Measurements from ENCODE around the gene EXOC7.

- no peak for TF ChIP-seq SMC3 (IDR thresholded peaks at IDR 0.05; ENCODE audit: low read depth, low read length)
- no peak for TF ChIP-seq BHLHE40 (IDR thresholded peaks at IDR 0.05; ENCODE audit: low read depth, low read length)
- TF ChIP-seq CTCF (conservative IDR thresholded peaks at IDR 0.05; ENCODE audit: low read depth, low read length): no peak
- no peak for TF ChIP-seq MAFK (IDR thresholded peaks at IDR 0.05; ENCODE audit: low read depth, low read length)
- no peak for TF ChIP-seq RAD21 (IDR thresholded peaks at IDR 0.05; ENCODE audit: low read length)
- TF ChIP-seq POLR2A (IDR thresholded peaks at IDR 0.05; ENCODE audit: low read depth, low read length): no peak
- TF ChIP-seq RFX5 (IDR thresholded peaks at IDR 0.05; ENCODE audit: low read depth, low read length): no peak
- no peak for TF ChIP-seq CEBPB (IDR thresholded peaks at IDR 0.05; ENCODE audit: low read depth, low read length)
- no peak for TF ChIP-seq RCOR1 (IDR thresholded peaks at IDR 0.05; ENCODE audit: insufficient replicate concordance, low read length)
These were observed 27.3 kb downstream of the EXOC7 start for GRCh38 chr17:76076146-76076764.

Data from IMR-90 (cell line).